Gastroesophageal sphincter (tissue), 4 donors: ENCODE results near the gene MCOLN2. TPM values are rescaled to one million over a fixed set of nuclear protein-coding genes. Genes with fewer than 3 reads are reported as not detected.

Experiments used
- ATAC-seq: fragments of 150-250 bp; one replicate; pipeline ENCODE4 v1.9.1; 2016; ENCODE audit warnings: mild to moderate bottlenecking, moderate library complexity
- H3K27ac ChIP-seq, 4 donors: fragments of 200-600 bp; sonication (generic) in 3 of 4; 1 replicate in 3 of 4; 2 replicates in 1 of 4; pipeline ENCODE4 v1.5.1; 2016 to 2019
- H3K27me3 ChIP-seq: fragments of 200-600 bp; sonication (generic); one replicate; pipeline ENCODE4 v1.5.1; 2019
- H3K36me3 ChIP-seq, 2 donors: fragments of 200-600 bp; sonication (generic); one replicate each; pipeline ENCODE4 v1.5.1; 2019; ENCODE audit warnings: control low read depth in 1 of 2
- H3K4me1 ChIP-seq, 3 donors: fragments of 200-600 bp; sonication (generic); 1 replicate in 2 of 3; 2 replicates in 1 of 3; pipeline ENCODE4 v1.5.1; 2016 to 2019; ENCODE audit warnings: control low read depth in 2 of 3
- H3K4me3 ChIP-seq, 2 donors: fragments of 200-600 bp; sonication (generic); one replicate each; pipeline ENCODE4 v1.5.1; 2019; ENCODE audit warnings: mild to moderate bottlenecking in 1 of 2, moderate library complexity in 1 of 2
- H3K9me3 ChIP-seq, 3 donors: fragments of 200-600 bp; sonication (generic); one replicate each; pipeline ENCODE4 v1.5.1; 2017 to 2019; ENCODE audit warnings: control low read depth in 2 of 3
- EP300 ChIP-seq: sonication (generic); formaldehyde crosslinking; IDR thresholded peaks from one replicate; pipeline ENCODE4 v1.6.1; 2017; ENCODE audit warnings: antibody characterized with exemption, mild to moderate bottlenecking
- POLR2A ChIP-seq, 2 donors: fragments of 450-650 bp; IDR thresholded peaks; one replicate each; pipeline ENCODE4 v1.6.1; 2017; ENCODE audit warnings: antibody characterized with exemption in 2 of 2, mild to moderate bottlenecking in 2 of 2, moderate library complexity in 1 of 2
- POLR2AphosphoS5 ChIP-seq: sonication (generic); formaldehyde crosslinking; IDR thresholded peaks from one replicate; pipeline ENCODE4 v1.6.1; 2017; ENCODE audit warnings: antibody characterized with exemption
- WGBS, 2 donors: methylation state at CpG; one replicate each; pipeline ENCODE4 v1.1.5; 2018; ENCODE audit warnings: low coverage in 1 of 2; 5-methylcytosine and 5-hydroxymethylcytosine counted together
- total RNA-seq, 4 donors: library from RNA; depleted of rRNA; stranded (reverse); fragments of >200 nt; gene quantifications; one replicate each; pipeline ENCODE4 v1.1.0, GENCODE V29; 2016
- TF ChIP-seq, protein P1 (sequence below), 4 experiments: fragments of 200-600 bp in 2 of 4; fragments of 450-650 bp in 2 of 4; sonication (generic) in 1 of 4; IDR thresholded peaks; one replicate each; pipeline ENCODE4 v1.5.1; 2017 to 2019; ENCODE audit warnings: antibody characterized with exemption in 4 of 4, mild to moderate bottlenecking in 2 of 4, moderate library complexity in 2 of 4

The MCOLN2 gene
- total RNA-seq, 4 donors from 2014 or later = 0.19 to 1.9 (median 0.69) TPM

- no peaks in the 10 kb centered on the region for H3K36me3 ChIP-seq
- H3K27ac ChIP-seq = no peak overlapping the region
- H3K27me3 ChIP-seq = peaks cover 40% of the 10 kb centered on the region
- no peak for ATAC-seq
- no peaks in the 10 kb centered on the region for H3K9me3 ChIP-seq
- H3K4me3 ChIP-seq = no peak overlapping the region
- H3K4me1 ChIP-seq = peaks cover 0 to 13% (median 0%) of the 10 kb centered on the region in 3 donors
- TF ChIP-seq POLR2AphosphoS5 (no peak), EP300 (no peak), POLR2A (IDR thresholded peaks at IDR 0.05) (no peak)
- TF ChIP-seq, protein P1, sequence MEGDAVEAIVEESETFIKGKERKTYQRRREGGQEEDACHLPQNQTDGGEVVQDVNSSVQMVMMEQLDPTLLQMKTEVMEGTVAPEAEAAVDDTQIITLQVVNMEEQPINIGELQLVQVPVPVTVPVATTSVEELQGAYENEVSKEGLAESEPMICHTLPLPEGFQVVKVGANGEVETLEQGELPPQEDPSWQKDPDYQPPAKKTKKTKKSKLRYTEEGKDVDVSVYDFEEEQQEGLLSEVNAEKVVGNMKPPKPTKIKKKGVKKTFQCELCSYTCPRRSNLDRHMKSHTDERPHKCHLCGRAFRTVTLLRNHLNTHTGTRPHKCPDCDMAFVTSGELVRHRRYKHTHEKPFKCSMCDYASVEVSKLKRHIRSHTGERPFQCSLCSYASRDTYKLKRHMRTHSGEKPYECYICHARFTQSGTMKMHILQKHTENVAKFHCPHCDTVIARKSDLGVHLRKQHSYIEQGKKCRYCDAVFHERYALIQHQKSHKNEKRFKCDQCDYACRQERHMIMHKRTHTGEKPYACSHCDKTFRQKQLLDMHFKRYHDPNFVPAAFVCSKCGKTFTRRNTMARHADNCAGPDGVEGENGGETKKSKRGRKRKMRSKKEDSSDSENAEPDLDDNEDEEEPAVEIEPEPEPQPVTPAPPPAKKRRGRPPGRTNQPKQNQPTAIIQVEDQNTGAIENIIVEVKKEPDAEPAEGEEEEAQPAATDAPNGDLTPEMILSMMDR (IDR thresholded peaks at IDR 0.05) = no peak
- no CpG with 5 or more reads among the region's 2 CpGs for WGBS, 2 donors
Observed at GRCh38 chr1:84890566-84890965, 106.3 kb downstream of the MCOLN2 start.

DNA sequence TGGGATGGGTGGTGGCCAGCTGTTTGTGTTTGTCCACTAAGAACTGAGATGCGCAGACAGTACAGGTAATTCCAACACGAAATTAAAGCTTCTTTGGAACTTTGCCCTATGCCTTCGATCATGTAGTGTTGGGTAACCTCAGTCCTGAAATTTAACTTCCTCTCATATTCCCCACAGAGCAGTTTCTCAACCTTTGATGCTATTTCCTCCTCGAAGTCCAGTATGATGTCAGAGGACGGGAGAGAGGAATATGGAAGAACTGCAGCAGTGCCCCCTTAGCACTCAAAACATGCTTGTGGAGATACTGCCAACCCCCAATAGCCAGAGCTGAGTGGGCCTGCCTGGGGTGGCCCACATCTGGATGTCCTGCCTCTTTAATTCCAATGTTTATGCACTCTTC, 107.5 kb downstream of the MCOLN2 start:
- Histone ChIP-seq H3K4me1 (peaks cover 0 to 13% (median 0%) of the 10 kb centered on the region in 3 donors), H3K27ac (no peak overlapping the region), H3K27me3 (peaks cover 30% of the 10 kb centered on the region), H3K36me3 (no peaks in the 10 kb centered on the region), H3K4me3 (no peak overlapping the region), H3K9me3 (no peaks in the 10 kb centered on the region)
- TF ChIP-seq, protein P1 (IDR thresholded peaks at IDR 0.05) = no peak
- 93% methylated on average over 4 of the region's 5 CpGs; no CpG with 5 or more reads in 1 of the 2 donors for WGBS, 2 donors
- ATAC-seq = no peak

DNA sequence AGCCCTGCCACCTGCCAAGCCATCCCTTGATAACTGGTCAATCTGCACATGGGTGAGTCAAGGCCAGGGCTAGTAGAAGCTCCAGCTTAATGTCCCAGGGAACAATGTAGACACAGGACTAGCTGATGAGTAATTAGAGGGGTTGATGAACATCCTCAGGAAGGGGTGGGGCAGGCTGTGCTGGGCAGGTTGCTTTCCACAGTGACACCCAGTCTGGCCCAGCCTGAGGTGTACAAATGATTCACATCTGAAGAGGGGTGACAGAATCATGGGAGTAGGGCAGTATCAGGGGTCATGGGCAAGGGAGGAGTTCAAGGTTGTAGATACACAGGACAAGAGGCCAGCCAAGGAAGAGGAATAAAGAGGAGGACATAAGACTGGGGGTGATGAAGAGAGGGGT, 108.2 kb downstream of the MCOLN2 start:
- TF ChIP-seq, protein P1 (IDR thresholded peaks at IDR 0.05) = no peak
- TF ChIP-seq POLR2A (IDR thresholded peaks at IDR 0.05) (no peak), EP300 (no peak), POLR2AphosphoS5 (no peak)

GRCh38 chr1:84887261-84887934, 109.5 kb downstream of the MCOLN2 start:
- 91 to 100% methylated on average over 2 to 4 of the region's 4 CpGs for WGBS, 2 donors
- no peak for ATAC-seq

More for the DNA sequence above, 108.2 kb downstream of the MCOLN2 start:
- no peaks in the 10 kb centered on the region for H3K9me3 ChIP-seq
- peaks cover 23% of the 10 kb centered on the region for H3K27me3 ChIP-seq
- peaks cover 0 to 13% (median 0%) of the 10 kb centered on the region in 3 donors for H3K4me1 ChIP-seq
- no peak overlapping the region for H3K27ac ChIP-seq
- ATAC-seq = no peak
- H3K36me3 ChIP-seq = no peaks in the 10 kb centered on the region
- H3K4me3 ChIP-seq = no peak overlapping the region

GRCh38 chr1:84885469-84885868, 111.4 kb downstream of the MCOLN2 start:
- no peak for ATAC-seq
- Histone ChIP-seq H3K36me3 (no peaks in the 10 kb centered on the region), H3K27ac (no peak overlapping the region), H3K4me1 (no peaks in the 10 kb centered on the region), H3K27me3 (peaks cover 4% of the 10 kb centered on the region), H3K4me3 (no peak overlapping the region), H3K9me3 (peaks cover 0 to 3% (median 0%) of the 10 kb centered on the region in 3 donors)
- no peak for TF ChIP-seq EP300
- TF ChIP-seq POLR2A (IDR thresholded peaks at IDR 0.05) = no peak
- TF ChIP-seq, protein P1 (IDR thresholded peaks at IDR 0.05) = no peak
- TF ChIP-seq POLR2AphosphoS5 = no peak
- WGBS, 2 donors = 40 to 59% methylated on average over 1 to 2 of the region's 2 CpGs

More at GRCh38 chr1:84887261-84887934, 109.5 kb downstream of the MCOLN2 start:
- Histone ChIP-seq H3K9me3 (no peaks in the 10 kb centered on the region), H3K27me3 (peaks cover 10% of the 10 kb centered on the region), H3K27ac (no peak overlapping the region), H3K4me1 (peaks cover 0 to 3% (median 0%) of the 10 kb centered on the region in 3 donors), H3K36me3 (no peaks in the 10 kb centered on the region), H3K4me3 (no peak overlapping the region)
- TF ChIP-seq EP300 (no peak), POLR2AphosphoS5 (no peak), POLR2A (IDR thresholded peaks at IDR 0.05) (no peak)
- TF ChIP-seq, protein P1 (IDR thresholded peaks at IDR 0.05) = no peak
